NCI-H128 (cell line): ENCODE results near the gene SGO2.
"Not testable (repeated sequence)": the region's sequence is repeated elsewhere in the genome, so short reads cannot be mapped to it uniquely, and the experiment has no call there.

Experiments used
- DNase-seq: peaks from one replicate; lab custom pipeline; 2025; ENCODE audit not compliant: unreplicated experiment; lab: John Stamatoyannopoulos, UW

SGO2 gene

GRCh38 chr2:200593905-200594304 is 67.9 kb downstream of the SGO2 start:
- DNase-seq = no peak

GRCh38 chr2:200595913-200596312 is 69.9 kb downstream of the SGO2 start:
- DNase-seq = no peak

- DNase-seq = no peak
Observed at GRCh38 chr2:200596774-200597570, 71.0 kb downstream of the SGO2 start.

DNA sequence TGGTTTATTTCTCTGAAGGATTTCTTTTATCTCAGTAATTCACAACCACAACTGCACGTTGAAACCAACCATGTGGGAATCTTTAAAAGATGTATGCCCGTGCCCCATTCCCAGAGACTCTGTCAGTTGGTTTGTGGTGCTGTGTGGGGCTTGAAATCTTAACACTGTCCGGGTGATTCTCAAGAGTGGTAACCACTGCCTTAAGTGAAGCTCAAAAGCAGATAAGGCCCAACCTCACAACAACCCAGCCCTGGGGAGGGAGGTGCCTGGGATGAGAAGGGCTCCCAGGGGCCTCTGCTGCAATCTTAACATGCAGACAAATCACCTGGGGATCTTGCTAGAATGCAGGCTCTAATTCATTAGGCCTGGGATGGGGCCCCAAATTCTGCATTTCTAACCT is 73.2 kb downstream of the SGO2 start:
- DNase-seq = no peak

- DNase-seq = no peak
Observed at GRCh38 chr2:200600549-200601225, 74.7 kb downstream of the SGO2 start.

DNA sequence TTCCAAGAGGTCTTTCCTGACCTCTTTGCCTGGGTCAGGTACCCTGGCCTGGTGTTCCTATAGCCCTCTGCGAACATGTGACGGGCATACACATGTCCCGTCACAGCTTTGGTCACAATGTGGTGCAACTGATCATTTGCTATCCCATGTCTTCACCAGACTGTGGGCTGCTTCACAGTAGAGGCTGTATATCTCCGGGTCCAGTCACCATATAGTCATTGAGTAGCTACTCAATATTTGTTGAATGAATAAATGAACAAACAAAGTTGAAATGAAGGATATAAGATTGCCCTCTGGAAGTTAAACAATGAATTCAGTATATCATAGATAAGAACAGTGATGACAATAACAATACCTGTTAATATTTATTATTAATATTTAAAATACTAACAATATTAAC is 76.6 kb downstream of the SGO2 start:
- DNase-seq = no peak

DNA sequence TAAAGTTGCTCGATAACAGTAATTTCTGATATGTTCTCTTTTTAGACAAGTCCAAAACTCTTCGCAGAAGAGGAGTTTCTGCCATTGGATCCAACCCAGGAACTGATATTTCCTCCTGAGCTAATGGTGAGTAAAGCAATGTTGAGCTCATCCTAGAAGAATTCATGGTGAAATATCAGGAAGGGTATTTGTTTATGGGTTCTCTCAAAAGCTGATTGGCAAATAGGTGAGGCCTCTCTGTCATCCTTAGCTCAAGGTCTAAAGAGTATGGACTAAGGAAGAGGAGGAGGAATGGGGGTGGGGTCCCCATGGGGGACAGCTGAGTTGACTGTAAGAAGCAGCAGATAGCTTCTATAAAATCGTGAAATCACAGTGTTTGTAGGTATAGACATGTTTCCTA is 78.0 kb downstream of the SGO2 start:
- DNase-seq = no peak

DNA sequence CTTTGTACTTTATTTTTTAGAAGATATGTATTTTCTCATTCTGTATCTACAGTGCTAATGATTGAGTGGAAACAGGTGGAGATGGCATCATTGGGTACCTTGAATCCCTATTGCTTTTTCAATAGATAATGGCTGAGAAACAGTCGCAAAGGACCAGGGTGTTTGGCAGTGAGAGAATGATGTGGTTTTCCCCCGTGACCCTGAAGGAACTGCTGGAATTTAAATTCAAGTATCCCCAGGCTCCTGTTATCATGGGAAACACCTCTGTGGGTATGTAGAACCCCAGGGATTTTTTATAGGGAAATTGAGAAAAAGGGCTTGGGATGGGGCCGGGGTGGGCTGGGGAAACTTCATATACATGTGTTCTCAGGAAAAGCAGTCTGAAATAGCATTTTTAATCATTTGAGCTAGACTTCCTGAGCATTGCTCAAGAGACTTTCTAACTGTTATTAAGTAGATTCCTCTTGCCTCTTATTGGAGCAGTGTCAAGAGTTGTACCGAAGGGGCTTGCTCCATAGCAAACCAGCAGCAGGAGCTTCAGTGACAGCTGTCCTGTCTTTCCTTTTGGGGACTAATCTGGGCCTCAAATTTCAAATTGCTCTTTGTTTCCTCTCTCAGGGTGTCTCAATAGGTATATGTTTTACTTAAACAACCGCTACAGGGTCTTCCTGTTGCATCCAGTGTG is 78.7 kb downstream of the SGO2 start:
- DNase-seq = no peak

- DNase-seq = no peak
Observed at GRCh38 chr2:200608341-200609027, 82.5 kb downstream of the SGO2 start.

GRCh38 chr2:200609028-200609614 is 83.1 kb downstream of the SGO2 start:
- no peak for DNase-seq

- not testable (repeated sequence) for DNase-seq
Observed at GRCh38 chr2:200610217-200610616, 84.2 kb downstream of the SGO2 start.

- no peak for DNase-seq
Observed at GRCh38 chr2:200613692-200614091, 87.7 kb downstream of the SGO2 start.

DNA sequence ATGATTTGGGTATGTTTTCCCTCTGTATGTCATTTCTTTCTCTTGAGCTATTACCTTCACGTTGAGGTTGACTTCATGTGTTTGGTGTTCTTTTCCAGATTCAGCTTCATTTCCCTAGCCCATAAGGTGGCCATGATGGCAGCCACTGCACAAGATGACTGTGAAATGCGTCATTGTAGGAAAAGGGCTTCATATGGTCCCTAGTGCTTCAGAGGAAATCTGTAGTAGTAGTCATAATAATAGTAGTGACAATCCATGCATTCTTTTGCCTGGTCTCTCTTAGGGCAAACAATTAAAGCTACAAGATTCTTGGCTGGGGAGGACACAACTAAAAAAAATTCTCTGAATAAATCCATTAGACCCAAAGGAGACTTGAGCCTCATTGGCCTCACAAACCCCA is 88.2 kb downstream of the SGO2 start:
- no peak for DNase-seq

- DNase-seq = no peak
Observed at GRCh38 chr2:200615247-200615646, 89.2 kb downstream of the SGO2 start.

- no peak for DNase-seq
Observed at GRCh38 chr2:200616193-200616592, 90.2 kb downstream of the SGO2 start.

DNA sequence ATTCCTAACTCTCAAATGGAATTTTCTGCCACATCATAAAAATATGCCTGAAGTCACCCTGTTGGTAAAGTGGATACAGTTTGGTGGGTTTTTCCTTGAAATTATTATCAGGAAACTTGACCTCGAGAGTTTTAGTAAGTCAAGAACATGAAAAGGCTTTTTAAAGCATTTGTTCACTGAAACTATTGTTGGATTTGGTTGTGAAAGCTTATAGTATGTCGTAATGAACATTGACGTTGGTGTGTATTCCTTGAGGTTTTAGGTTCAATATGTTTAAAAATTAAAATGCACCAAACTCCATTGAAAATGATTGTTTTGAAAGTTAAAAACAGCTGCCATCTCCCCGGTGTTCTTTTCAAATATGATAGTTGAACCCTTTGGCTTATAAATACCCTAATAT is 90.6 kb downstream of the SGO2 start:
- no peak for DNase-seq

DNA sequence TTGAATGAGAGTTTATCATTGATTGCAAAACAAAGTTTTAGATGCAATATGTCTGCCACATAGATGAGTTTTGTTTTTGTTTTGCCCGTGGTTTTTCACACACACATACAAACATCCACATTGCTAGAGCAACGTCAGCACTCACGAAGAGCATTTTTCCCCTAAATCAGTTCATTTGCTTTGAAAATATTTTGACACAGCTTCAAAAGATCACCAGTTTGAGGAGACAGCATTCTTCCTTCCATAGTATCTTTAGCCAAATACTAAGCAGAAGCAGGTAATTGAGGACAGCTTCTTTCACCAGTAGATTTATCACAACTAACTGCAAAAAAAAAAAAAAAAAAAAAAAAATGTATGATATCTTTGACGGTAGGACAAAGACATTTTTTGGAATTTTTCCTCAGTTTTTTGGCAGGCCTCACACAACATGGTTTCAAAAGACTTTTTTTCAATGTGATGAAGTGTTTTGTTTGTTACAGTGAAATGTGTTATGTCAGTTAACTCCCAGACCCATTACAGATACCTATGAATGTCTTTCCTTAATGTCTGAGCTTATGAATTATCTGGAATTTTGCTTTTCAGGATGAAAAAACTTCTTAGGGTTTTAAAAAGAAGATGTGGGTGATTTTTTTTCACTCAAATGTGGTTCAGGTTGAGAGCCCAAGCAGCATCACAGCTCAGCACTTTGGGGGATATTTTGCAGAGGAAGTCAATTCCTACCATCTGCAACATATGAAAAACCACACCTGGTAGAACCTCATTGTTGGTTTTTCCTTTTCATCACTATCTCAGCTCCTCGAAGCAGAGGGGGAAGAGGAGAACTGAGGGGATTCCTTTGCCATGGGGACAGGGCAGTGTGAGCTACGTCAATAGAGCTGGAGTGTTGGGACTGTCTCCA is 91.4 kb downstream of the SGO2 start:
- no peak for DNase-seq

DNA sequence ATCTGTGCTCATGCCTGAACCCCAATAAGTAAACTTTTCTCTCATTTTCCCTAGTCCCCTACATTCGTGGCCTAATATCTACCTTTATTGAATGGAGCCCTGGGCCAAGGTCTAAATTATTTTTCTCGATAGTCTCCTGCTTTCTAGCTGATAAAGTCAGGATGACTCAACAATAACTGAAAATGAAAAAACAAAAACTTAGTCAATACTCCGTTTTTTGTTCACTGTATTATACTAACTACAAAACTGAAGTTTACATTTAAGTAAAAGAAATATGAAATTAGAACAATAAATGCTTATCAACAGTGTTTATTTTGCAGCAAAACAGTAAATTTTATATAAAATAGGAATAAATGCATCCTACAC is 92.0 kb downstream of the SGO2 start:
- no peak for DNase-seq

DNA sequence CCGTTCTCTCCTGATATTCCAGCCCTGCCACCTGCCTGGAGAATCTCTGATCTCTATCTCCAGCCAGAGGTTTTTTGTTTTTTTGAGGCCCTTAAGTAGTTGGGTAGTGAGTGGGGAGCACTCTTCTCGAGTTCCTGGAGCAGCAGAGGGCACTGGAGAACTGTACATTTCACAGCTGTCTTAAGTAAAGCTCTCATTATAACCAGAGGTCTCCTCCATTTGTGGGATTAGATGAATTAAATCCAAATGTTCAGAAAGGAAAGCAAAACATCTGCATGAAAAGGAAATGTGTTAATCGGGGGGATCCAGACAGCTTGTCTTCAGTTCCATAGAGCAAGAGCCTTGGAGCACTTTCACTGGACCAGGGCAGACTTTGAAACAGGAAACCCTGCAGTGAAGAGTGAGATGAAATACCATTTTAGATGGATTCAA is 92.6 kb downstream of the SGO2 start:
- DNase-seq = no peak

- DNase-seq = no peak
Observed at GRCh38 chr2:200619279-200619678, 93.3 kb downstream of the SGO2 start.
